22Rv1 (cell line): ENCODE measurements around the gene ITK.

Source experiments
- CTCF ChIP-seq: fragments of 450-650 bp; IDR thresholded peaks from 2 replicates; pipeline ENCODE4 v1.5.1; 2017; ENCODE audit warnings: mild to moderate bottlenecking
- ZFX ChIP-seq: fragments of 450-650 bp; IDR thresholded peaks from 2 replicates; pipeline ENCODE4 v1.6.1; 2017; ENCODE audit warnings: antibody characterized with exemption, borderline replicate concordance

GRCh38 chr5:157289164-157289819 lies 108.7 kb downstream of the ITK start:
- TF ChIP-seq CTCF (no peak), ZFX (no peak)
